HG03575 (cell line): ENCODE results near the gene GALC.

Source experiments
- ATAC-seq: cut with Tn5 transposase; IDR thresholded peaks from one replicate; pipeline ENCODE4 v1.9.1; 2021; ENCODE audit not compliant: unreplicated experiment, insufficient number of reproducible peaks, low FRiP score; ENCODE audit errors: extremely low read depth

Gene GALC

DNA sequence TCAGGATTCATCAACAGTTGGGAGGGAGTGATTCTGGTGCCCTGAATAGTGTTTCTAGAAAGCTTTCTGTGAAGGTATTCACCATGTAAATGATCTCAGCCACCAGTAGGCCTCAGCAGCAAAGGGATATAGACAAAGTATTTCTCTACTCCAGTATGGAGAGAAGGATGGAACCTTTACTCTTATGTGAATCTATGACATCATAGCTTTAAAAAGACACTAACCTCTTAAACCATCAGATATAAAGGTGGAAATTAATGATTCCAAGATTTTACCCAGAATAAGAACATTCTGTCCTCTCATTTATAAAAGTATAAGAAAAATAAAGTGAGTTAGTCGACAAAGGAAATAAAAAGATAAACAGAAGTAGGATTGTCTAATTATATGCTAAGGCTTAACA, 16.5 kb upstream of the GALC start:
- no peak for ATAC-seq

DNA sequence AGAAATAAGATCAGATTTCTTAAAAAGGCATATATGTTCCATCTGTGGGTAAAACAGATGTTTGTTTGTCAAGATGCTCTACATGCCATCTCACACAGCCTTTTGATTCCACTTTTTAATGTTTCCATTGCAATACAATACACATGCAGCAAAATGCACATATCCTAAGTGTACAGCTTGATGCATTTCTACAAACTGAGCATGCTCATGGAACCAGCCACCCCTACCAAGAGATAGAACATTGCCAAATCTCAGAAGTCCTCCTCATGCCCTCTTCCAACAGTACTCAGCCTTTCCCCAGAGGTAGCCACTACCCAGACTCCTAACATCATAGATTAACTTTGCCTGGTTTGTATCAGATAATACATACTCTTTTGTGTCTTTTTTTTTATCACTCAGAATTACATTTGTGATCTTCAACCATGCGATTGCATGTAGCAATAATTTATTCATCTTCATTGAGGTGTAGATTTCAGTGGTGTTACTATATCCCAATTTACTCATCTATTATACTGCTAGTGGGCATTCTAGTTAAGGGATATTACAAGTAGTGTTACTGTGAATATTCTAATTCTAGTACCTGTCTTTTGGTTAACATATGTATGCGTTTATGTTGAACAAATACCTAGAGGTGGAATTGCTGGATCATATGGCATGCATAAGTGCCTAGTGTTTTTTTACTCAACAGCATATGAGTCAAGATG, 15.2 kb upstream of the GALC start:
- ATAC-seq = no peak

DNA sequence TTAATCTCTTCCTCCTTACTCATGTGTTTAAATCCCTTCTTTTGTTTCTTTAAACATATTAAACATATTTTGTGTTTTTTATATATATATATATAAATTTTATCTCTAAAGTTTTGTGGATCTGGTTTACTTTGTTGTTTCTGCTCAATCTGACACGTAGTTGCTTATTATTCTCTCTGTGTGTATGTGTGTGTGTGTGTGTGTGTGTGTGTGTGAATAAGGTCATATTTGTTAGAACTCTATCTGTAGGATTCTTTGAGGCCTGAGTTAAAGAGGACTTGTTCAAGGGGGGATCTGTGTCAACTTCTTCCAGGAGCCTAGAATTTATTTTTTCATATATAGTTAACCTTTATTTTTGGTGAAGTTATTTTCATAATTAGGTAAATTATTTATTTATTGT, 14.6 kb upstream of the GALC start:
- no peak for ATAC-seq

DNA sequence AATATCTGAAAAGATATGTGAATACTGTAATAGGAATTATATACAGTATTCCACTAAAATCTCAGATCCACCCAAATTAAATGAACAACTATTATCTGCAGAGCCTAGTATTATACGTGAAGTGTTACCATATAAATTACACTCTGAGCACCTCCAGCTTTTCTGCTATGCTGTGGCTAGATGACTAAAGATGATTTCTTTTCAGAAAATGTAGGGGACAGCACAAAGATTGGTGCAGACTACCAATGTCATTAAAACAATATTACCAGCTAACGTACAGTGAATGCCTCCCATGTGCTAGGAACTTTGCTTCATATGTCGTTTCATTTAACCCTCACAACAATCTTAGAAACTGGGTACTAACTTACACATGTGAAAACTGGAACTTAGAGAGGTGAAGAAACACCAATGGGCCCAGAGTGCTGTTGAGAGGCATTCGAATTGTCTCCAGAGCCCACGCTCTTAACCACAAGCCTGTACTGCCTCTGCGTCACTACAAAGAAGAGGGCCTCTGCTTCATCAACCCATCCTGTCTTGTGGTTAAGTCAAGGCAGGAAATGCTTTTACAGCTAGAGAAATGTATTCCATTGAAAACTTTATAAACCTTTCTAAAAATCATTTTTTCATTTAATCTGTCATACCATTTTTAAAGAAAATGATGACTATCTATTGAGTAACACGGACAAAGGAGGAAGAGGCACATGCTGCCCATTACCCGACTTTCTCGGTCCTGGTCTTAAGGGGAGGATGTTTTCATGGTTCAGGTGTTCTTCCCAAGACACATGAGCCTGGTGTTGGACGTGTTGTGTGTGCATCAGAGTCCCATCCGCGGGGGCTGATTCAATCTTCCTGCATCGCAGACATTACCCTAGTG, 13.2 kb upstream of the GALC start:
- ATAC-seq = peak; percentile 82

DNA sequence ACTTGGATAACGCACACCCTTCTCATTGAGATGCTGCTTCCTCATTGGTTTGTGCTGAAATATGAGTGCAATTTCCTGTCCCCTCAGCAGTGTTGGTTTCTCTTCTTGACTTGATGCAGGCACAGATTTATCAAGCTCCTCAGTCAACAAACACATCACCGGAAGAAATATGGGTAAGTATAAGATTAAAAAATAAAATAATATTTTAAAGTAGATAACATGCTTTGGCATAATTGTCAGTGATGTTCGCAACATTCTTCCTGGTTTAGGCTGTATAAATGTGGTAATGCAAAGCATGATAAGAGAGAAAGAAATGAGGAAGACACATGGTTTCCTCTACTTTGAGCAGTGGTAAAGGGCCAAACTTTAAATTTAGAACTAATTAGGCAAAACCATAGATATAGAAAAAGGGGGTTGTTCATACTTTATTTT, 12.1 kb upstream of the GALC start, which contains the start of gene GPR65:
Gene GPR65 (plus strand): TSS at position 86 of the 432 bp plus-strand sequence. CDS start 5,713 bp downstream, outside the sequence.
- ATAC-seq = peak; percentile 35

DNA sequence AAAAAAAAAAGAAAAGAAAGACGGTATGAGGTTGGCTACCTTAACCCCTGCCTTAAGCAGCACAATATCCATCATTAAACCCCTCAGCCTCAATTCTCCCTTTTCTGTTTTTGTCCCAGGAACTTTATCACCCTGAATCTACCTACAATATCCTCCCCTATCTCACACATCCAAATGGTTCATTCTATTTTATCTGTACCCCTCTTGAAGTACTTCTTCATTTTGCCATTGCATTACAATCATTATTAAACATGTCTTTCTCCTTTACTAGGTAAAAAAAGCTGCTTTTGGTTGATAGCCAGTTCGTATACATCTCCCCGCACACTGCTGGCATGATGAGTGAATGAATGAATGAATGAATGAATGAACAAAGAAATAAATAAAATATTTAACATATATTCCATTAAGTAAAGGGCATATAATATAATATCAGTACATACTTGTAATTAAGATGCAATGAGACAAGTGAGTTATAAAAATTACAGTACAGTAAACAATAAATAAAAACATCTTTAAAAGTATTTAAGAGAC, 11.6 kb upstream of the GALC start:
- no peak for ATAC-seq

DNA sequence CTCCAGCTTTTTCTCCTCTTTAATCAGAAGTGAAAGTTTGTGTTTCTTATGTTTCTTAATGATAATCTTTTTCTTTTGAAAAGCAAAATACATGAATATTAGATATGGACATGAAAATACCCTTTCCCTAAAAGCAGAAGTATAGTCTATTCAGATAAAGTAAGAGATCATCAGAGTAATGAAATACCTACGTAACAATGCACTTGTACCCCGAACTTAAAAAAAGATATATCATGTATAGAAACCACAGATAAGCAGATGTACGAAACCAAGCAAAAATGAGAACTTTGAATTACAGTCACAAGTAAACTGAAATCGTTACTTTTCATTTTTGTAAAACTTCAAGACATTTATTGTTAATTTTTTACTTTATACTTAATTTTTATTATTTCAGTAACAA, 10.4 kb upstream of the GALC start:
- ATAC-seq = no peak

DNA sequence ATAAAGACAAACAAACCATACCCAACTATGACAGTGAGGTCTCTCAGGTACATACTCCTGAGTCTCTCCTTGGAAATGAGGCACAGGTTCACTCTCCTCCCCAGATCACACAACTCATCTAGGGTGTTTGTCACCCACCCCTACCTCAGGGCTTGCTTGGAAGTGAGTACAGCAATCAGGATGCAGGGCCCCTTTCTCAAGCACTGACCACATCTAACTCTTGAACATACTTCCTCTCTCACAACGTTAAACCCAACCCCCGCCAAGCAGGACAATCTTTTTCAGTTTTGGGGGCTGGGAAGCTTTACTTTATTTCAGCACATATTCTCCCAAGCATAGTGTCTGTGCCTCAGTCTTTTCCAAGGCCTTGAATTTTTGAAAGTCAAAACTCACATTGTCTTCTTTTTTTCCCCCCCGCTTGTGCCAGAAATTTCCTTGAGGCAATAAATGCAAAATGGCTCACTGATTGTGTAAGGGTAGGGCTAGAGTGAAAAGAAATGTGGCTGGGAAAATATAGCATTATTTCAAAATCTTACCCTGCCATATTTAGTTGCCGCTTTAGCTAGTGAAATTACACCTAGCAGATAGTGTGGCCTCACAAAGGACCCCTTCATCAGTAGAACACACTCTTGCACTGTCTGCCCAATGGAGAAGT, 9.6 kb upstream of the GALC start:
- no peak for ATAC-seq

DNA sequence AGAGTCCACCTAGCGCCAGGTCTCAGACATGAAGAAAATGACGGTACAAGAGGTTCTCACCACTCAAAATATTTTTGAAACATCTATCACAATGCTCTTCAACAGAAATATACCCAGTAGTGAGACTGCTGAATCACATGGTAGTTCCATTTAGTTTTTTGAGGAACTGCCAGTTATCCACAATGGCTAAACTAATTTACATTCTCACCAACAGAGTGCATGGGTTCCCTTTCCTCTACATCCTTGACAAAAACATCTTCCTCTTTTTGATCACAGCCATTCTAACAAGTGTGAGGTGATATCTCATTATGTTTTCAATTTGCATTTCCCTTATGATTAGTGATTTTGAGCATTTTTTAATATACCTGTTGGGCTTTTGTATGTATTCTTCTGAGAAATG, 6.3 kb upstream of the GALC start:
- no peak for ATAC-seq

DNA sequence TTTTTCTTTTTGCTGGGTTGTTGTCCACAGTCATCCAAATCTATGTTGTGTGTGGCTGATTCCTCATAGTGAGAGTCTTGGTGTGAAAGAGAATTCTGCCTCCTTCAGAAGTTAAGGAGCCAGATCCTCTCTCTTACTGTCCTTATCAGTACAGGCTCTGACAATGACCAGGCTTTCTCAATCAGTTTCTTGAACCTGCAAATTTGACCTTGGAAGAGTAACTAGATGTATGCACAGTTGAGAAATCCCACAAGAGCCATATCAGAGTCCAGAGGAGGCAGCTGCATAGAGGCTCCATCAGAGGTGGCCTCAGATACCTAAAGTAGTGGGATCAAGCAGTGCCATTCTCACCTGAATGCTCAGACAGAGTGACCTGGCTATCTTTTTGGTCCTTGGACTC, 5.5 kb upstream of the GALC start:
- no peak for ATAC-seq

DNA sequence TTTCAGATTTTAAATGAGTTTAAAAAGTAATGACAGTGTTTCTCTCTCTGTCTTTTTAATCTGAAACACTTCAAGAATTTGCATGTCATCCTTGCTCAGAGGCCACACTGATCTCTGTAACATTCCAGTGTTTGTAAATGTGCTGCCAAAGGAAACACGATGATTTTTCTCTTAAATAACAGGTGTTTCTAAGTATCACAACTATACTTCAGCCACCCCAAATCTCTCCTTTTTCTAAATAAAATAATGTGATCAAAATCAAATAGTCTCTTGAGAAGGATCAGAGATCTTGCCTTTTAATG, 3.3 kb upstream of the GALC start:
- no peak for ATAC-seq

DNA sequence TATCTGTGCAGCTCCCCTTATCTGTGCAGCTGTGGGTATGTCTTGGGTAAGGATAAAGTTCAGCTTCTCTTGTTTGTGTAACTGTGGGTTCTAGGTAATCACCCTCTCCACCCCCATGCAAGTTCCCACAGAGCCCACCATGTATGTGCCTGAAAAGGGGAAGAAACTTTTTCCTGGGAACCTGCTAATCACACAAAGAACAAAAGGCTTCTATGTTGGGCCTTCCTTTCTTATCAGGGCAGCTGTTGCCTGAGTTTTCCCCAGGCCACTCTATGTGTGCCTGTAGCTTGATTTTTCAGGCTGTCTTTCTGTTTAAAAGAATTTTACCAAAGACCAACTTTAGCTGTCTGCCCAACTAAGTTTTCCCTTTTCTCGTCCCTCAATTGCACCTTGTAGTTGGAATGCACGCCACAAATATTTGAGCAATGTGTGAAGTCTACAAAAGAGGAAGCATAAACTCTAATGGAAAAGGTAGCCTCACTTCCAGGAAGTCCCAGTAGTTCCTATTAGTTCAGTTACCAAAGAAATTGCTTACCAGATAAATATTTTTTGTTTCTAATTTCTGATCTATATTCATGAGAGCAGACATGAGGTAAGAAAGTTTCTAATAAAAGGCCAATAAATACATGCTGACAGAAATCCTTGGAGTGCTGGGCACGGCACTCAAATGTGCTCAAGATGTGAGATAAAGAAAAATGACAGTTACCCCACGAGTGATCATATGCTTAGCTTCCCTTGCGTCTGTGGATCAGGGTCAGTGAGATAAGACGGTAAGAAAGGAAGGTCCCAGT, 2.7 kb upstream of the GALC start:
- ATAC-seq = no peak

DNA sequence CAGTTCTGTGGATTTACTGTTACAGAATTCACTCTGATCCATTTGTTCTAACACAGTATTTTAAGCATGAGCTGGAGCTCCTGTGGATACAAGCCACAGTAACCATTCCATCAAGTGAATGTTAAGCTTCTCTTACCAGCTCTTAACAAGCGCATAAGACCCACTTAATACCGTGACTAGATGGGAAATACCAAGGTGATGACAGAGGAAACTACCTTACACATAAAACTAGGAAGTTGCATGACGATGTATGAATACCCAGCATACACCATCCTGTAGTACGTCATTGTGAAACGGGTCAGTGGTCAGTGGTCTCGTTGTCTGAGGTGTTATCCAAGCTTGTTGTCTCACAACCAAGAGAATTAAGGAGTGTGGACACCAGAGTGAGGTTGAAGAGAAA, 2.0 kb upstream of the GALC start:
- peak; percentile 22 for ATAC-seq

DNA sequence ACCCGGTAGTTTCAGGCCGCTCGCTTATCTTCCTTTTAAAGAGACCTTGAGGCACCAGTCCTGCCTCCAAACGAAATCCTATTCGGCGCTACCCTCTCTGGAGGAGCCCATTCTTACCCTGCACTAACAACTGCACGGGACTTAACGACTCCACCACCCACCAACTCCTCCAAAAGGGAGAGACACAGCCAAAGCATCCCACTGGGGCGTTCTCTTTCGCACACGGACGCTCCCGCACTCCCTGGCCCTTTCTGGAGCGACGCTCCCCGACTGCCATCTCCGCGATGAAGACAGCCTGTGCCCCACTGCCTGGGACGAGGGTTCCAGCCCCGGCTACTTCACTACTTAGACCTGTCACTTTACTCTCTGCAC, 650 bp downstream of the GALC start:
- no peak for ATAC-seq

DNA sequence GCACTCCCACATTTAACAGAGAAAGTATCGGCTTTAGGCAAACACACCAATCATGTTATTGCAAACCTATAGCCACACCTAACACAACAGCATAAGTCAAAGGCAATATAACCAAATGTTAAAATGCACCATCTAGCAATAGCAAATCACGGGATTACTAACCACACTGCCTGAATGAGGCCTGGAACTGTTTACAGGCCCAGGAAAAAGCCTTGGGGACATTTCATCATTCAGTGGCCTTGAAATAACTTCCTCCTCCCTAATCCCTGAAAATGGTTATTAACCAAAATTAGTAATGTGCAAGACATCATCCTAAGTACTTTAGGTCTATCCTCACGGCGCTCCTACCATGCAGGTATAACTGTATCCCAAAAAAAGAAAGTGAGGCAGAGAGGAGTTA, 2.3 kb downstream of the GALC start:
- ATAC-seq = no peak

DNA sequence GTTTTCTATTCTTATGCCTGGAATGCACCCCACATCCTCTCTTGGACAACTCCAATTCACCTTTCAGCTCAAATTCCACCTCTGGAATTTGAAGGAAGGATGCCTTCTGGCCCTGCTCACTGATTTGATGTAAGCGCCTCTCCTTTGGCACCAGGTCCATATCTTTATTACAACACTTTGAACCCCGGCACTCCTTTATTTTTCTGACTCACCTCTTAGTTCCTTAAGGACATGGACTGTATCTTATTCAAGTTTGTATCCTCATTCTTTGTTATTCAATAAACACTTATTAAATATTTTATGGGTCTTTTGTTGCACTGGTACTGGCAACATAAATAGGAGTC, 3.1 kb downstream of the GALC start:
- no peak for ATAC-seq

DNA sequence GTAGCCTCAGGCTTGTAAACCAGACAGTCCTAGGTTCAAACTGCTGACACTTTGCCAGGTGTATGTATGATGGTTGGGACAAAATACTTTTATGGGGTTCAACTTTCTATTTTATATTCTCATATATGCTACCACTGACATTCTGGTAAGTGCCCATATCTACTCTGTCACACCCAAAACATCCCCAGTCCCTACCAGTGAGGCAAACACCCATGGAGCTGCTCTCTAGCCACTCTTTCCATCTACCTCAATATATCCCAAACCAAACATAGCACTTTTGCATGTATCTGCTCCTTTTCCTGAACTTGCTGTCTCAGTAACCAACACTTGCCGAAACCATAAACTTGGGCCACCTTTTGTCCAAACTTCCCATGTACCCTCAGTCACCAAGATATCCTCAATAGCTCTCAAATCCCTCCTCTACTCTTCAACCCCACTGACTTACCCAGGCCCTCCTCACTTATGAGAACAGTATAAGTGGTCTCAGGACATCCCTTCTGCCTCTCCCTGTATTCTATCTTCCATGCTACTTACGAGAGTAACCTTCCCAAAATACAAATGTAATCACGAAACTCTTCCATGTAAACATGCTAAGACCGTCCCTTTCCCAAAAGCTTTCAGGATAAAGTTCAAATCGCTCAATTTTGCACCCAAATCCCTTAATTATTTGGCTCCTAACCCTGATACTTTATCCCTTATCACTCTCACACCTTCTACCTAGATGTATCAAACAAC, 3.6 kb downstream of the GALC start:
- ATAC-seq = no peak

DNA sequence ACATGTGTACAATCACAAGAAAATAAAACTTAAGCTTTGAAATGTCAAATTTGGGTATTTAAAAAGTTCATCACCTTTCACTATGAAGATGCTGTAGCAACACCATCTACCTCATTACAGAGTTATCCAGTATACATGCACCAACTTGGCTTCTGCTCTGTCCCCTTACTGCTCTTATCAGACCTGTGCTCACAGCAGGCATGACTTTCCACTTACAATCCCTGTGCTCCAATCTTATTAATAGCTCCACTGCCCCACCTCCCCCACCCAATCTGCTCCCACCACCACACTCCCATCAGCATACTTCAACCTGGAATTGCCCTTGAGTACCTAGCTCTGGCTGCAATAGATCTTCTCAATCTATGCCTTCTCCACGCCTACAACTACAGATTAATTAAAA, 13.3 kb downstream of the GALC start:
- no peak for ATAC-seq

DNA sequence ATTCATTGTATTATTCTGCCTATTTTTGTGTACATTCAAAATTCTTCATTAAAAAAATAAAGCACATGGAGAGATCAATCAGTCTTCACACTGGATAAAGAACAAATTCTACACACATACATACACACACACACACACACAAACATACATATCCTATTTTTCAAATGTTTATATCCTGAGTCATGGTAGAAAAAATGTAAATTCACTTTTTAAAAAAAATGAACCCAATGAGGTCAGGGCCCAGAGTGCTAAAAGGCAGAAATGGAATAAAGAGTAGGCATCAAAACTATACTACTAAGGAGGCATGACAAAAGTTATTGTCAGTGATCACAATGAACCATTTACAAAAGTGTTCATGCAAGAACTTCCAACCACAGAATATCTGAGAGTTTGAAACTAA, 17.3 kb downstream of the GALC start:
- ATAC-seq = no peak
